Measurements from ENCODE around the gene OSBPL10.

- TF ChIP-seq CTCF (conservative IDR thresholded peaks at IDR 0.05 in 1 of 2, IDR thresholded peaks at IDR 0.05 in 1 of 2; ENCODE audit: low read depth in 1 of 2, low read length in 2 of 2) (no peak), EZH2 (IDR thresholded peaks at IDR 0.05; ENCODE audit: low read length, missing control alignments) (no peak)
Measured at GRCh38 chr3:31613654-31614053, 367.4 kb downstream of the OSBPL10 start.

Data from fibroblast of lung (primary cell).